ENCODE data around the gene GNG11. TPM values are rescaled to one million over a fixed set of nuclear protein-coding genes. Genes with fewer than 3 reads are reported as not detected.

GNG11 gene
- total RNA-seq: 10 to 100 TPM; 15.3 to 24.3 (median 21.8) TPM

DNA sequence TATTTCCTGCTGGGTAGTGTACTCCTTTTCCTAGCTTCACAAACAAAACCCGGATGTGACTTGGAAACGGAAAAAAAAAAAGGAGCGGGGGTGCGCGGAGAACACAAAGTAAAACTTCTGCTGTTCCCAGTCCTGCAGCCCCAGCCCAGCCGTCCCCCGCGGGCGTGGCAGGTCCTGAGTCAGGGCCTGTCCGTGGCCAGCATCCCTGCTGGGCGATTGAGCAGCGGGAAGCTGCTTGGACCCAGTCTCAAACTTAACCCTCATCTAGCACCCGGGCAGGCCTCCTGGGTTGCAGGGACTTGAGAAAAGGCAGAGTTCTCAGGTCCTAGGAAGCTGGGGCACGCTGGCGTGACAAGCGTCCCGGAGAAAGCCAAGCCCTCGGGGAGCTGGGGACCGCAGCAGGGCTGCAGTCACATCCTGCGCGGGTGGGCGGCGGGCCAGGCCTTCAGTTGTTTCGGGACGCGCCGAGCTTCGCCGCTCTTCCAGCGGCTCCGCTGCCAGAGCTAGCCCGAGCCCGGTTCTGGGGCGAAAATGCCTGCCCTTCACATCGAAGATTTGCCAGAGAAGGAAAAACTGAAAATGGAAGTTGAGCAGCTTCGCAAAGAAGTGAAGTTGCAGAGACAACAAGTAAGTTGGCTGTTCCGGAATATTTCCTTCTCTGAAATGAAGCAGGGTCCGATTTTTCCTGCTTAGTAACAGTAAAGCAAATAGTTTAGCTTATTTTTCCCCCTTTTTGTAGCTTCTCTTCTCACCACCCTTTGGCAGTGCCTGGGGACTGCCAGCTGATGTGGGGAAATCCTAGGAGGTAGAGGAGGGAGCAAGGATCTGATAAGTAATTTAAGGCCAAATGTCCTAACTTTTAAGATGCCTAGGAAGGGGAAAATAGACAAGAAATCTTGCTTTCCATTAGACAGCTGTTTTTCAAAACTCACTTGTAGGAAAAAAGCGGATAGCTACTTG, at the start of gene GNG11:
GNG11 (plus strand) TSS at position 129 of the 960 bp plus-strand sequence; CDS start at position 532, 403 bp downstream.
- Histone ChIP-seq H3K27me3 (no peaks in the 10 kb centered on the region), H3K36me3 (peaks cover 0 to 8% (median 0%) of the 10 kb centered on the region in 3 donors), H3K4me3 (peak within 1 kb of the TSS; percentile 56 to 77 (median 72)), H3K9me3 (no peaks in the 10 kb centered on the region), H3K27ac (peak within 1 kb of the TSS; percentile 83 to 95 (median 93)), H3K4me1 (peaks cover 0 to 19% (median 0%) of the 10 kb centered on the region in 4 donors)
- DNase-seq (ENCODE audit: low spot score in 2 of 2): peak; percentile 52 to 61
- 1% methylated on average over 29 to 39 of the region's 39 CpGs for WGBS, 2 donors
- TF ChIP-seq, protein P1, sequence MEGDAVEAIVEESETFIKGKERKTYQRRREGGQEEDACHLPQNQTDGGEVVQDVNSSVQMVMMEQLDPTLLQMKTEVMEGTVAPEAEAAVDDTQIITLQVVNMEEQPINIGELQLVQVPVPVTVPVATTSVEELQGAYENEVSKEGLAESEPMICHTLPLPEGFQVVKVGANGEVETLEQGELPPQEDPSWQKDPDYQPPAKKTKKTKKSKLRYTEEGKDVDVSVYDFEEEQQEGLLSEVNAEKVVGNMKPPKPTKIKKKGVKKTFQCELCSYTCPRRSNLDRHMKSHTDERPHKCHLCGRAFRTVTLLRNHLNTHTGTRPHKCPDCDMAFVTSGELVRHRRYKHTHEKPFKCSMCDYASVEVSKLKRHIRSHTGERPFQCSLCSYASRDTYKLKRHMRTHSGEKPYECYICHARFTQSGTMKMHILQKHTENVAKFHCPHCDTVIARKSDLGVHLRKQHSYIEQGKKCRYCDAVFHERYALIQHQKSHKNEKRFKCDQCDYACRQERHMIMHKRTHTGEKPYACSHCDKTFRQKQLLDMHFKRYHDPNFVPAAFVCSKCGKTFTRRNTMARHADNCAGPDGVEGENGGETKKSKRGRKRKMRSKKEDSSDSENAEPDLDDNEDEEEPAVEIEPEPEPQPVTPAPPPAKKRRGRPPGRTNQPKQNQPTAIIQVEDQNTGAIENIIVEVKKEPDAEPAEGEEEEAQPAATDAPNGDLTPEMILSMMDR (IDR thresholded peaks at IDR 0.05): no peak
- TF ChIP-seq EP300 (IDR thresholded peaks at IDR 0.05) (peak in 1 of 2 donors; percentile 77), POLR2A (IDR thresholded peaks at IDR 0.05) (no peak)

DNA sequence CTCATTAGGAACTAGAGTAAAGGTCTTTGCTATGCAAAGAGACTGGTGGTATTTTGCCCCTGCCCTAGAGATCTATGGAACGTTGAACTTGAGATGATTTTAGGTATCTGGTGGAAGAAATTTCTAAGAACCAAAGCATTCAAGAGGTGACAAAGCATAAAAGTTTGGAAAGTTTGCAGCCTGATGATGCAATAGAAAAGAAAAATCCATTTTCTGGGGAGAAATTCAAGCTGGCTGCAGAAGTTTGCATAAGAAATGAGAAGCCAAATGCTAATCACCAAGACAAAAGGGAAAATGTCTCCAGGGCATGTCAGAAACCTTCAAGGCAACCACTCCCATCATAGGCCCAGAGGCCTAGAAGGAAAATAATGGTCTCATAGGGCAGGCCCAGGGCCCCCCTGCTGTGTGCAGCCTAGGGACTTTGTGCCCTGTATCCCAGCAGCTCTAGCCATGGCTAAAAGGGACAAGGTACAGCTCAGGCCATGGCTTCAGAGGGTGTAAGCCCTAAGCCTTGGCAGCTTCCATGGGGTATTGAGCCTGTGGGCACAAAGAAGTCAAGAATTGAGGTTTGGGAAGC, 47.4 kb upstream of the GNG11 start:
- Histone ChIP-seq H3K27ac (no peak overlapping the region), H3K27me3 (no peaks in the 10 kb centered on the region), H3K4me3 (no peak overlapping the region), H3K36me3 (no peaks in the 10 kb centered on the region), H3K9me3 (peaks cover 0 to 5% (median 0%) of the 10 kb centered on the region in 4 donors), H3K4me1 (no peaks in the 10 kb centered on the region)
- 48 to 83% methylated on average over 1 of the region's 1 CpG for WGBS, 2 donors
- TF ChIP-seq POLR2A (IDR thresholded peaks at IDR 0.05): no peak
- TF ChIP-seq, protein P1 (IDR thresholded peaks at IDR 0.05): no peak
- TF ChIP-seq EP300 (IDR thresholded peaks at IDR 0.05): no peak
- no peak for DNase-seq (ENCODE audit: low spot score in 2 of 2)

DNA sequence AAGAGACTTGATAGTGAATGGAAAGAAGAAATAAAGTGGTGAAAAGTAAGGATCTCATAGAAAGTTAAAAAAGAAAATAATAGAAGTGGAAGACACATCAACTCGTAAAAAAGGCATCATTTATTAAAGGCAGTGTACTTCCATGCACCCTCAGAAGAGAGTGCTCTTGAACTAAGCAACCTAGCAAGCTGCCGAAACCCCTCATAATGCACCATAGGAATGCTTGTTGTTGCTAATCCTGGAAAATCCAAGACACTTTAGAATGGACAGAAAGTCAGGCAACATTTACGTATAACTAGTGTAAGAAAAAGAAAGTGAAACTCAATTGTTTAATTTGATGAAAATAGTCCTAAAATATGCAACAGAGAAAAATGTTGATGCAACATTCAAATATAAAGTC, 43.8 kb upstream of the GNG11 start:
- no peak overlapping the region for H3K27ac ChIP-seq
- no peak for DNase-seq (ENCODE audit: low spot score in 2 of 2)
- no peaks in the 10 kb centered on the region for H3K36me3 ChIP-seq
- H3K4me1 ChIP-seq: no peaks in the 10 kb centered on the region
- WGBS, 2 donors: 84% methylated on average over 3 of the region's 3 CpGs
- peaks cover 0 to 9% (median 4%) of the 10 kb centered on the region in 4 donors for H3K9me3 ChIP-seq
- no peak for TF ChIP-seq EP300 (IDR thresholded peaks at IDR 0.05)
- TF ChIP-seq, protein P1 (IDR thresholded peaks at IDR 0.05): no peak
- TF ChIP-seq POLR2A (IDR thresholded peaks at IDR 0.05): no peak
- no peak overlapping the region for H3K4me3 ChIP-seq
- no peaks in the 10 kb centered on the region for H3K27me3 ChIP-seq

DNA sequence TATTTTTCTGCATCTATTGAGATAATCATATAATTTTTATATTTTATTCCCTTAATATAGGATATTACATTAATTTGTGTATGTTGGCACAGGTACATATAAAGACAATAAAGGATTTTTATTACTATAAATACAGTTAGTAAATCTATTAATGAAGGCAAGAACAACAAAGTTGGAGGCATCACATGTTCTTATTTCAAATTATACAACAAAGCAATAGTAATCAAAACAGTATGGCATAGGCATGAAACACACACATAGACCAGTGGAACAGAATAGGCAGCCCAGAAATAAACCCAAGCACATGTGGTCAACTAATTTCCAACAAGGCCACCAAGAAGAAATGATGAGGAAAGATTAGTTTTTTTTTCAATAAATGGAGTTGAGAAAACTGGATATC, 42.2 kb upstream of the GNG11 start:
- DNase-seq (ENCODE audit: low spot score in 2 of 2): no peak
- no peak for TF ChIP-seq POLR2A (IDR thresholded peaks at IDR 0.05)
- TF ChIP-seq, protein P1 (IDR thresholded peaks at IDR 0.05): no peak
- TF ChIP-seq EP300 (IDR thresholded peaks at IDR 0.05): no peak

DNA sequence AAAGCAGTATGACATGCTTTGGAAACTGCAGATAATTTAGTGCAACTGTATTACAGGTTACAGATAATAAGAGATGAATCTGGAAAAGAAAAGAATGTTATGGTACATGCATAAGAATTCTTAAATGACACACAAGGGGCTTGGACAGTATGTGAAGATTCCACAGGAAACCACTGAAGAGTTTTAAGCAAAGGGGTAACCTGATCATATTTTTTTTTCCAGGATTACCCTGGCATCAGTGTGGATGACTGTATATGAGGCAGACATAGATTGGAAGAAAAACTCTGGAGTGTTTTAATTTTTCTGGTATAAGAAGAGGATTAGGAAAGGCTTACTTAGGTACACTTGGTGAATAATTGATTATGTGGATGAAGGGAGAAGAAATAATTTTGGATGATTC, 39.1 kb upstream of the GNG11 start:
- no peak overlapping the region for H3K27ac ChIP-seq
- peaks cover 0 to 9% (median 4%) of the 10 kb centered on the region in 4 donors for H3K9me3 ChIP-seq
- no peak overlapping the region for H3K4me3 ChIP-seq
- no peaks in the 10 kb centered on the region for H3K36me3 ChIP-seq
- TF ChIP-seq POLR2A (IDR thresholded peaks at IDR 0.05) (no peak), EP300 (IDR thresholded peaks at IDR 0.05) (no peak)
- TF ChIP-seq, protein P1 (IDR thresholded peaks at IDR 0.05): no peak
- no peak for DNase-seq (ENCODE audit: low spot score in 2 of 2)
- H3K27me3 ChIP-seq: no peaks in the 10 kb centered on the region
- no peaks in the 10 kb centered on the region for H3K4me1 ChIP-seq

More for the DNA sequence above, 42.2 kb upstream of the GNG11 start:
- Histone ChIP-seq H3K27me3 (no peaks in the 10 kb centered on the region), H3K9me3 (peaks cover 0 to 9% (median 4%) of the 10 kb centered on the region in 4 donors), H3K4me3 (no peak overlapping the region), H3K36me3 (no peaks in the 10 kb centered on the region), H3K27ac (no peak overlapping the region), H3K4me1 (no peaks in the 10 kb centered on the region)
